Right renal pelvis (tissue), 4 donors: Measurements from ENCODE around the gene MRRF. TPM values are rescaled to one million over a fixed set of nuclear protein-coding genes. Genes with fewer than 3 reads are reported as not detected.
"Not testable (repeated sequence)": the region's sequence is repeated elsewhere in the genome, so short reads cannot be mapped to it uniquely, and the experiment has no call there.

Experiments used
- DNase-seq, 4 donors: peaks; one replicate each; pipeline ENCODE4 v3.0.0-alpha.2; 2013; ENCODE audit warnings: low read depth in 4 of 4, low spot score in 3 of 4, missing footprints in 1 of 4
- polyA plus RNA-seq, 4 donors: library from polyadenylated mRNA; unstranded; fragments of 120-200 nt; gene quantifications; one replicate each; pipeline ENCODE4 v1.2.1, GENCODE V29; 2013; ENCODE audit not compliant: insufficient read length in 4 of 4

Gene MRRF
- polyA plus RNA-seq, 4 donors, result 39.4 to 47.1 (median 44.9) TPM

DNA sequence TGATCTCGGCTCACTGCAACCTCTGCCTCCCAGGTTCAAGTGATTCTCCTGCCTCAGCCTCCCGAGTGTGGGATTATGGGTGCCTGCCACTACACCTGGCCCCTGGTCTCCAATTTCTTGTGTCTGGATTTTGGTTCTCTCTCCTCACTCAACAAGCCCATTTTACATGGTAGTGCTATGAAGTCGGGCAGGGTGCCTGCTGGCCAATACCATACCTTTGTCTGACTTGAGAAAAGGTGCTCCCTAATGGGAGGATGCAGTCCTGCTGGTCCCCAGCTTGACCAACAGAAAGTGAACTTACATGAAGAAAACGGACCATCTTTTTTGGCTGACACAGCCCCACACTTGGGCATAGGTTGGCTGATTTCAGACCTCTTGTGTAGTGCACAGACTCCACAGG, 84.5 kb downstream of the MRRF start:
- DNase-seq, result no peak

GRCh38 chr9:122350577-122351355, 86.1 kb downstream of the MRRF start:
- peak in 2 of 4 donors; percentile 62 to 77 for DNase-seq

DNA sequence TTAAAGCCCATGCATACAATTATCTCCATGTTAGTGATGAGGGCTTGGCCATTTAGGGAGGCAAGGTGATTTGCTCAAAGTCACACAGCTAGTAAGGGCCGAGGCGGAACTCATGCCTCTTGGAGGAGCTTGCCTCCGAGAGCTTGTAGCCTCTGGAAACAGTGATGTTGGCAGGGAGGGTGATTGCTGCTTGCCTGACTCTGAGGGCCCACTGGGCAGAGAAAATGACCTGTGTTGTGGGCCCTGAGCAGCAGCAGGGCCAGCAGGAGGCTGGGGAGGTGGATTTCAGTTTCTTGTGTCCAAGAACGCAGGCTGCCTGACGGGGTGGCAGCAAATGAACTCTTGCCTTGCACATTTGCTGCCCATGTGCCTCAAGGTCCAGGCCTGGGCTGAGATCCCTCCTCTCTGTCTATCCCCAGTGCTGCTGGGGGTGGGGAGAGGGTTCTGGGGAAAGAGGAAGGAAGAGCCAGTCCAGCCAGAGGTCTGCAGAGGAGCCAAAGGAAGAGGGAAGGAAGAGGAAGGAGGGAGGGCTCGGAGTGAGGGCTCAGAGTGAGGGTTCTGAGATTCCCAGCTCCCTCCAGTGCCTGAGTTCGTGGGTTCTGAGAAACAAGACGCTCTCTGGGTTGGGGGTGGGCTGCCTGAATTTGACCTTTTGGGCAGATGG, 90.0 kb downstream of the MRRF start:
- no peak for DNase-seq

GRCh38 chr9:122355336-122355875, 90.7 kb downstream of the MRRF start:
- no peak for DNase-seq

DNA sequence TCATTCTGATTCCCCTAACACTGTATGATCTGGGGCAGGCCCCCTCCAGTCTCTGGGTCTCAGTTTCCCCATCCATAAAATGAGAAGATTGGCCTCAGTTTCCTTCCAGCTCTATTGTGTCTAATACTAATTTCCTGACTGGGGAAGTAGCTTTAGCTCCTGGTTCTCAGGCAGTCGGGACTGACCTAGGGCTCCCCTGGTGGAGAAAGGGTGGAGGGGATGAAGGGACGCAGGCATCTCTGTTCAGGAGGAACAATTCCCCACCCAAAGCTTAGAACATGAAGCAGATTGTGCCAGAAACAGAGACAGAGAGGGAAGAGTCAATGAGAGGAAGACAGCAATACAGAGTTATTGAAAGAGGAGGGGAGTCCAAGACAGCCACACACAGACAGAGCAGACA, 91.9 kb downstream of the MRRF start:
- no peak for DNase-seq

- DNase-seq, result no peak
Measured at GRCh38 chr9:122360891-122361290, 96.2 kb downstream of the MRRF start.

- not testable (repeated sequence) for DNase-seq
Measured at GRCh38 chr9:122363131-122363530, 98.4 kb downstream of the MRRF start.

GRCh38 chr9:122364117-122364782, 99.6 kb downstream of the MRRF start:
- DNase-seq, result no peak

- no peak for DNase-seq
Measured at GRCh38 chr9:122364783-122365150, 100.1 kb downstream of the MRRF start.

DNA sequence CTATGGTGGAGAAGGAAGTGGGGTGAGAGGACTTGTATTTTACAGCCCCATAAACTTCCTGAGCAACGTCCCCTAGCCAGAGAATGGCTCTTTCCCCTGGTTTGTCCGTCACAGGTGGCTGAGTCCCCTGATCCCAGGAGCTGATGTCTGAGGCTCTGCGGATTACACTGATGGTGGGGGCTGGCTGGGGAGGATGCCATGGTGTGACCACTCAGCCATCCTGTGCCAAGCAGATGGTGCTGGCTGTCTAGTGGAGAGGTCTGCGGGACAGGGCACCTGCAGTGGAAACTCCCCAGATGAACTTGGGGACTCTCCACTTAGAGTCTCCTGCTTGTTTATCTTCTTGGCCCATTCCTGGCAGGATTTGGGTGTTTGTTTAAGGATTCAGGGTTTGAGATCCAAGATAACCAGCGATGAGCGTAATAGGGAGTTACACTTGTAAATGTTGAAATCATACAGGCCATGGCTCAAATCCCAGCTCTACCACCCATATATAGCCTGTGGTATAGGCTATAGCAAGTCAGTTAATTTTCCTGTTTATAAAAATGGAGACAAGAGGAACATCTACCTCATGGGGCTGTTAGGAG, 101.5 kb downstream of the MRRF start:
- no peak for DNase-seq

GRCh38 chr9:122367065-122367464, 102.4 kb downstream of the MRRF start:
- DNase-seq, result no peak

DNA sequence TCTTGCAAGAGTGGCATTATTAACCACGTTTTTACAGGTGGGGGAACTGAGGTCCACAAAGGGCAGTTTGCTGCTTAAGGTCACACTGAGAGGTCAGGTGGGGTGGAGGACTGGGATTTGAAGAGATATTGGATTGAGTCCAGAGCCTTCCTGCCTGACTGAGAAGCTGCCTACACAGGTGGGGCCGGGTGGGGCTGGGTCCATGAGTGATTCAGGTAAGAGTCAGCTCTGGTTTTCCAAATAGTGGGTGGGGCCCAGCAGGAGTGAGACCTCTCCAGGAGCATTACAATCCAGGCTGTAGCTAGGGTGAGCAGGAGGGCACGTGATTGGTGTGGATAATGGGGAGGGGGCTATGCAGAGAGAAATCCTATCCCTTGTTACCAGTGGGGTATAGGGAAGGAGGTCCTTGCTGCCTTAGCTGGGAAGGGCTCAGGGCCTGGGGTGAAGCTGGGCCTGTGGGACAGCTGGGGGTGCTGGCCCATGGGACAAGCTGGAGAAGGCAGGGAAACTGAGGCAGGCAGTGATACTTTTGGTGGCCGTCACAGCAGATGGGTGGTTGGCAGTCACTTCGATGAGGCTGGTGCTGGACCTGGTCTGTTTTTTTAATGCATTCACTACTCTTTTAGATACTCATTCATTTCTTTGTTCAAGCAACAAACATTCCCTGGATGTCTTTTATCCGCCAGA, 103.2 kb downstream of the MRRF start:
- no peak for DNase-seq

- DNase-seq, result no peak
Measured at GRCh38 chr9:122368642-122369041, 104.0 kb downstream of the MRRF start.

- no peak for DNase-seq
Measured at GRCh38 chr9:122370303-122370702, 105.6 kb downstream of the MRRF start.

- no peak for DNase-seq
Measured at GRCh38 chr9:122370869-122371755, 106.4 kb downstream of the MRRF start, which contains the start of gene PTGS1. PTGS1 (plus strand) TSS chr9:122371024; CDS start chr9:122371085, 61 bp downstream.

DNA sequence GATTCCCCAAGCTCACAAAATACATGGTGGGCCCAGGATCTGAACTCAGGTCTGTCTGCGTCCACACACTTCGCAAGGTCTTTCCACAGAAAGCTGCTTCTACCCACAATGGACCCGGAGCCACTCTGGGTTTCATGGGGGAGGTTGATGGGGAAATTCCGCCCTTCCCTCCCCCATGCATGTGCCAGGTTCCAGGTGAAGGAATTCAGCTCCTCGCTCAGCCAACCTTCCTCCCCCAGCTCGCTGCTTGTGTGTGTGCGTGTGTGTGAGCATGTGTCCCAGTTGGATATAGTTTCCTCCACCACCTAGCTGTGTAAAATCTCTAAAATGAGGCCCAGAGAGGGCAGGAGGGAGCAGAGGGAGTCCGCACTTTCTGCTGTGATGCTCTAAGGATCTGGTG, 107.2 kb downstream of the MRRF start:
- DNase-seq, result no peak

DNA sequence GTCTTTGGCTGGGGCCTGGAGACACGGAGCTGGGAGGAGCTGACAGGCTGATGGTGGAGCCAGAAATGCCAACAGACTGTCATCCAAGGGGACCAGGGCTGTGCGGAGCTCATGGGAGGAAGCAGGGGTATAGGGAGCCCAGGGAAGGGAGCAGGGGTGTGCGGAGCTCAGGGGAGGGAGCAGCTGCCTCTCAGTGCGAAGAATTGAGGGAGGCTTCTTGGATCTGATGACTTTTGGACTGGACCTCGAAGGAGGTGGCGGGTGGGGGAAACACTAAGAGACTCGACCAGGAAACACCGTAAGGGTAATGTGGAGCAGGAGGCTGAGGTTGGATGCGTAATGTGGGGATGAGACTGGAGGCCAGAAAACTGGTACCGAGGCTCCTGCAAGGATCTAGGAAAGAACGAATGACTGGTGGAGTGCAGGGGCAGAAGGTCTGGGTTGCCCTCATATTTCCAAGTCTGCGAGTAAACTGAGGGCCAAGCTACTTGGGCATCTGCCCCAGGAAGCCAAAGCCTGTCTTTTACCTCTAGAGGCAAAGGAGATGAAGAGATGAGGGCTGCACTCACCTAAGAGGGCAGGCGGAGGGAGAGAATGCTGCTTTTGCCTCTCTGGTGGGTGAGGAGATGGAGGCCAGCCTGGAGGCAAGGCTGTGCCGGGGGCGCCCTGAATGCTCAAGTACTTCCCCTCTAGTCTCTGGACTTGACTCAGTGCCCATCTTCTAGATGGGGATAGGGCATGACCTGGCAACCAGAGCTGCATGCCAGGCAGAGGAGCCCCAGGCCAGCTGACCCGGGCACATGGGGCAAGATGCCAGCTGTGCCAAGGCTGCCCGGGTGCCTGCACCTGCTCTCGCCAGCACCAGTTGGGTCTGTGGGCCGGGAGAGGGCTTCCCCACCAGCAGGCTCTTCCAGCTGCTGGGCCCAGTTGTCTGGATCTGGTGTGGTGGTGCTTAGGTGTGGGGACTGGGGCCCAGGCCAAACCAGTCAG, 108.5 kb downstream of the MRRF start:
- DNase-seq, result no peak

GRCh38 chr9:122374885-122375420, 110.3 kb downstream of the MRRF start:
- DNase-seq, result peak in 1 of 4 donors; percentile 45
